Urinary bladder (tissue), 4 donors: ENCODE data around the gene S100B. TPM values are rescaled to one million over a fixed set of nuclear protein-coding genes. Genes with fewer than 3 reads are reported as not detected.
"Not testable (repeated sequence)": the region's sequence is repeated elsewhere in the genome, so short reads cannot be mapped to it uniquely, and the experiment has no call there.

Experiments
- DNase-seq: peaks from one replicate; pipeline ENCODE4 v3.0.0-alpha.2; 2015; ENCODE audit errors: extremely low spot score
- H3K27ac ChIP-seq: one replicate; pipeline ENCODE4 v1.5.1; 2013; ENCODE audit warnings: low read depth, mild to moderate bottlenecking, moderate library complexity
- H3K36me3 ChIP-seq: one replicate; pipeline ENCODE4 v1.6.1; 2013; ENCODE audit warnings: mild to moderate bottlenecking, moderate library complexity; ENCODE audit not compliant: insufficient read depth
- H3K4me1 ChIP-seq: one replicate; pipeline ENCODE4 v1.6.1; 2013; ENCODE audit warnings: mild to moderate bottlenecking, moderate library complexity; ENCODE audit not compliant: insufficient read depth
- H3K4me3 ChIP-seq: one replicate; pipeline ENCODE4 v1.5.1; 2013; ENCODE audit warnings: low read depth, low read length
- WGBS: extraction: QIAGEN DNeasy Blood & Tissue Kit; methylation state at CpG from one replicate; pipeline ENCODE4 v1.1.7; 2013; 5-methylcytosine and 5-hydroxymethylcytosine counted together
- polyA plus RNA-seq: library from polyadenylated mRNA; stranded (reverse); fragments of 200-250 nt; gene quantifications from one replicate; pipeline ENCODE4 v1.2.3, GENCODE V29; 2013
- total RNA-seq: library from RNA; depleted of rRNA; stranded (reverse); fragments of >200 nt; gene quantifications from one replicate; pipeline ENCODE4 v1.2.3, GENCODE V29; 2014
- donor health status: healthy with polysubstance abuse.
- donor health status: healthy.

Gene S100B
- total and polyA plus RNA-seq, 2 donors: 12.4 to 31.9 TPM

GRCh38 chr21:46636550-46637285 lies 31.8 kb upstream of the S100B start:
- 60% methylated on average over 7 of the region's 7 CpGs for WGBS
- H3K27ac ChIP-seq: no peak overlapping the region

GRCh38 chr21:46636181-46636512 lies 31.3 kb upstream of the S100B start:
- no peaks in the 10 kb centered on the region for H3K36me3 ChIP-seq
- WGBS: 4% methylated on average over 8 of the region's 8 CpGs
- no peak overlapping the region for H3K27ac ChIP-seq
- H3K4me1 ChIP-seq: no peaks in the 10 kb centered on the region
- no peak for DNase-seq
- H3K4me3 ChIP-seq: peak overlapping the region; percentile 73

More at GRCh38 chr21:46636550-46637285, 31.8 kb upstream of the S100B start:
- no peaks in the 10 kb centered on the region for H3K36me3 ChIP-seq
- H3K4me1 ChIP-seq: no peaks in the 10 kb centered on the region
- no peak overlapping the region for H3K4me3 ChIP-seq
- no peak for DNase-seq

- Histone ChIP-seq H3K4me3 (peak within 1 kb of the TSS; percentile 73), H3K27ac (peak within 1 kb of the TSS; percentile 92), H3K4me1 (no peaks in the 10 kb centered on the region), H3K36me3 (no peaks in the 10 kb centered on the region)
- under 1% methylated on average over 90 of the region's 90 CpGs for WGBS
- peak; percentile 93 for DNase-seq
These were observed 30.7 kb upstream of the S100B start, which contains the start of gene PRMT2 for GRCh38 chr21:46635324-46636180. TSS of gene PRMT2 (plus strand) at chr21:46635674. CDS start at chr21:46636952, 1,278 bp downstream.

GRCh38 chr21:46634966-46635323 lies 30.1 kb upstream of the S100B start:
- DNase-seq: peak; percentile 92
- peak overlapping the region; percentile 73 for H3K4me3 ChIP-seq
- peak overlapping the region; percentile 92 for H3K27ac ChIP-seq
- under 1% methylated on average over 14 of the region's 14 CpGs for WGBS
- no peaks in the 10 kb centered on the region for H3K4me1 ChIP-seq
- H3K36me3 ChIP-seq: no peaks in the 10 kb centered on the region

- H3K4me1 ChIP-seq: no peaks in the 10 kb centered on the region
- DNase-seq: no peak
- no peaks in the 10 kb centered on the region for H3K36me3 ChIP-seq
- H3K27ac ChIP-seq: peak overlapping the region; percentile 92
- no peak overlapping the region for H3K4me3 ChIP-seq
- 82% methylated on average over 8 of the region's 8 CpGs for WGBS
These were observed 29.5 kb upstream of the S100B start for GRCh38 chr21:46634427-46634826.

GRCh38 chr21:46633566-46633965 lies 28.7 kb upstream of the S100B start:
- no peak for DNase-seq
- no peaks in the 10 kb centered on the region for H3K36me3 ChIP-seq
- no peaks in the 10 kb centered on the region for H3K4me1 ChIP-seq
- H3K27ac ChIP-seq: no peak overlapping the region
- 93% methylated on average over 5 of the region's 5 CpGs for WGBS
- H3K4me3 ChIP-seq: no peak overlapping the region

- WGBS: 89% methylated on average over 2 of the region's 2 CpGs
These were observed 26.0 kb upstream of the S100B start for GRCh38 chr21:46630915-46631314.

GRCh38 chr21:46628868-46629267 lies 24.0 kb upstream of the S100B start:
- H3K36me3 ChIP-seq: no peaks in the 10 kb centered on the region
- 84% methylated on average over 6 of the region's 6 CpGs for WGBS

More at GRCh38 chr21:46630915-46631314, 26.0 kb upstream of the S100B start:
- H3K36me3 ChIP-seq, H3K4me3 ChIP-seq, H3K4me1 ChIP-seq, H3K27ac ChIP-seq, DNase-seq: not testable (repeated sequence)

GRCh38 chr21:46627726-46628125 lies 22.8 kb upstream of the S100B start:
- DNase-seq: no peak
- 76% methylated on average over 4 of the region's 4 CpGs for WGBS
- Histone ChIP-seq H3K27ac (no peak overlapping the region), H3K4me3 (no peak overlapping the region), H3K36me3 (no peaks in the 10 kb centered on the region), H3K4me1 (no peaks in the 10 kb centered on the region)

More at GRCh38 chr21:46628868-46629267, 24.0 kb upstream of the S100B start:
- Histone ChIP-seq H3K4me1 (no peaks in the 10 kb centered on the region), H3K27ac (no peak overlapping the region), H3K4me3 (no peak overlapping the region)
- DNase-seq: no peak

- 83% methylated on average over 6 of the region's 6 CpGs for WGBS
- Histone ChIP-seq H3K36me3 (no peaks in the 10 kb centered on the region), H3K4me1 (no peaks in the 10 kb centered on the region), H3K27ac (no peak overlapping the region), H3K4me3 (no peak overlapping the region)
- no peak for DNase-seq
These were observed 22.2 kb upstream of the S100B start for GRCh38 chr21:46626975-46627501.

GRCh38 chr21:46626536-46626935 lies 21.7 kb upstream of the S100B start:
- Histone ChIP-seq H3K4me3 (no peak overlapping the region), H3K27ac (no peak overlapping the region), H3K4me1 (no peaks in the 10 kb centered on the region), H3K36me3 (no peaks in the 10 kb centered on the region)
- no peak for DNase-seq
- 93% methylated on average over 7 of the region's 7 CpGs for WGBS

- H3K4me3 ChIP-seq: no peak overlapping the region
- WGBS: 83% methylated on average over 1 of the region's 1 CpG
- DNase-seq: no peak
- no peaks in the 10 kb centered on the region for H3K4me1 ChIP-seq
- no peaks in the 10 kb centered on the region for H3K36me3 ChIP-seq
- H3K27ac ChIP-seq: no peak overlapping the region
These were observed 20.9 kb upstream of the S100B start for GRCh38 chr21:46625759-46626158.

GRCh38 chr21:46624050-46624449 lies 19.2 kb upstream of the S100B start:
- Histone ChIP-seq H3K4me3 (no peak overlapping the region), H3K36me3 (no peaks in the 10 kb centered on the region), H3K27ac (no peak overlapping the region), H3K4me1 (no peaks in the 10 kb centered on the region)
- no peak for DNase-seq
- 76% methylated on average over 16 of the region's 16 CpGs for WGBS

- no peak for DNase-seq
- Histone ChIP-seq H3K4me3 (no peak overlapping the region), H3K36me3 (no peaks in the 10 kb centered on the region), H3K27ac (no peak overlapping the region), H3K4me1 (no peaks in the 10 kb centered on the region)
- WGBS: 51% methylated on average over 4 of the region's 4 CpGs
These were observed 17.3 kb upstream of the S100B start for GRCh38 chr21:46622226-46622625.
